ENCODE results near the gene SPATA33. TPM values are rescaled to one million over a fixed set of nuclear protein-coding genes. Genes with fewer than 3 reads are reported as not detected.

Gene SPATA33
- polyA plus RNA-seq, 1 experiment = 2.6 TPM

DNA sequence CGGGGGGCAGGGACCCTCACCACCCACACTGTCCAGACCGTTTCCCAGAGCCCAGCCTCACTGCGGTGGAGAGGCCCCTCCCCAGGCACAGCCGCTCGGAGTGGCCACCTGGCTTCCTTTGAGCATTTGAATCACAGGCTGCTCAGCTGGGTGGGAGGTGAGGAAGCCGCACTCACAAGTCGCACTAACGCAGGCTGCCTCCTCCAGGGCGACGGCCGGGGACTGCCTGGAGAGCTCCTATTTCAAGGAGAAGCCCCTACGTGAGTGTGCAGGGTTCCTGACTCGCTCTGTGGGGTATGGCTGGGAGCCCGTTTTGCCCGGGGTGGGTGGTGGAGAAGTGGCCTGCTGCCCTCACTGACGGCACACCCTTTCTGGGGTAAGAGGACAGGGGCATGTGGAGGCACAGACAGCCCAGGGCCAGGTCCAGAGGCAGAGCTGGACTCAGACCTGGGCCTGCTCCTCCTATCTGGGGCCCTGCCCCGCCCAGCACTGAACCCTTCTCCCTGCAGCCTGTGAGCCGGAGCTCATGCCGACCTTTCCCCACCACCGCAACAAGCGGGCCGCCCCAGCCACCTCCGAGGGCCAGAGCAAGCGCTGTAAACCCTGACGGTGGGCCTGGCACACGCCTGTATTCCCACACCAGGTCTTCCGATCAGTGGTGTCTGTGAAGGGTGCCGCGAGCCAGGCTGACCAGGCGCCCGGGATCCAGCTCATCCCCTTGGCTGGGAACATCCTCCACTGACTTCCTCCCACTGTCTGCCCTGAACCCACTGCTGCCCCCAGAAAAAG is 37.6 kb downstream of the SPATA33 start:
- peaks cover 46% of the 10 kb centered on the region for H3K36me3 ChIP-seq (ENCODE audit: control insufficient read depth, insufficient read depth, low read length)
- POLR2A ChIA-PET = no interaction called here
- no peak for DNase-seq (ENCODE audit: low read depth)
- CTCF ChIA-PET = no interaction called here
- TF ChIP-seq CTCF (IDR thresholded peaks at IDR 0.05; ENCODE audit: insufficient read depth, low read depth, low read length) = no peak
- no peaks in the 10 kb centered on the region for H3K27me3 ChIP-seq (ENCODE audit: control insufficient read depth, insufficient read depth, low read length)
- H3K4me3 ChIP-seq (ENCODE audit: low read depth, low read length) = no peak overlapping the region

DNA sequence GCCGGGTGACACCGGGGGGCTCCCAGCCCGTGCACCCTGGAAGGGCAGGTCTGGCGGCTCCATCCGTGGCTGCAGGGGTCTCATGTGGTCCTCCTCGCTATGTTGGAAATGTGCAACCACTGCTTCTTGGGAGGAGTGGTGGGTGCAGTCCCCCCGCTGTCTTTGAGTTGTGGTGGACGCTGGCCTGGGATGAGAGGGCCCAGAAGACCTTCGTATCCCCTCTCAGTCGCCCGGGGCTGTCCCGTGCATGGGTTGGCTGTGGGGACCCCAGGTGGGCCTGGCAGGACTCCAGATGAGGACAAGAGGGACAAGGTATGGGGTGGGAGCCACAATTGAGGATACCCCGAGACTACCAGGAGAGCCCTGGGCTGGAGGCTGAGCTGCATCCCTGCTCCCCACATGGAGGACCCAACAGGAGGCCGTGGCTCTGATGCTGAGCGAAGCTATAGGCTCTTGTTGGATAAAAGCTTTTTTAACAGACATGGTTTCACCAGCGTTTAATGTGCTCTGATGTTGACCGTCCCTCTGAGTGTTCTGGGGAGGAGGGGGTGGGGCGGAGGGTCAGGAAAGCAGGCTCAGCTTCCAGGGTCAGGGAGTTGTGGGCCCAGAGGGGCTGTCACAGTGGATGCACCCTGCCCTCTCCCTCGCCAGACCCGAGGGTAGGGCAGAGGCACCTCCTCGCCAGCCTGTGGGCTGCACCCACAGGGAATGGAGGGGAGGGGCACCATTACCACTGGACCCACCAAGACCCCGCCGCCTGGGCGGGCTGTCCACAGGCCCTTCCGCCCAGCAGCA is 38.4 kb downstream of the SPATA33 start:
- H3K4me3 ChIP-seq (ENCODE audit: low read depth, low read length) = no peak overlapping the region
- ChIA-PET POLR2A (no interaction called here), CTCF (interaction anchor here (5.9 kb wide), 1 partner anchor 166 kb away, joined by 74 read pairs; no protein-coding TSS in a partner anchor)
- H3K27me3 ChIP-seq (ENCODE audit: control insufficient read depth, insufficient read depth, low read length) = no peaks in the 10 kb centered on the region
- no peak for DNase-seq (ENCODE audit: low read depth)
- no peak for TF ChIP-seq CTCF (IDR thresholded peaks at IDR 0.05; ENCODE audit: insufficient read depth, low read depth, low read length)
- H3K36me3 ChIP-seq (ENCODE audit: control insufficient read depth, insufficient read depth, low read length) = peaks cover 43% of the 10 kb centered on the region

DNA sequence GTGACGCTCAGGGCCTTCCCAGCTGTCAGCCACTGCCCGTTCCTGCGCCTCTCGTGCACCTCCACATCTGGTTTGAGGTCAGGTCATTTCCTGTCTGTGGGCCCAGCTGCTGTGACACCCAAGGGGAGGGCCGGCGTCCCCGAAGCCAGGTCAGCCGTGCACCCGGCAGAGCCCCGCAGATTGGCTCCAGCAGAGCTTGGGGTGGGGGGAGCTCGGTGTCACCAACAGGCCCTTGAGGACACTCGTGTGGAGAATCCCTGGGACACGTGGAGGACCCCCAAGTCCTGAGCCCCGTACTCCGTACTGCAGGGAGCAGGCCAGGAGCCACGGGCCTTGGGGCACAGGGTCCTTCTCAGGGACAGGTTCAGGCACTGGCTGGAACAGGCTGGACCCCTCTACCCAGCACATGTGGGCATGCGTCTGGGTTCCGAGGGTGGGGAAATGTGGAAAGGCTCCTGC is 39.1 kb downstream of the SPATA33 start:
- no peak for TF ChIP-seq CTCF (IDR thresholded peaks at IDR 0.05; ENCODE audit: insufficient read depth, low read depth, low read length)
- H3K36me3 ChIP-seq (ENCODE audit: control insufficient read depth, insufficient read depth, low read length) = peaks cover 38% of the 10 kb centered on the region
- no peak overlapping the region for H3K4me3 ChIP-seq (ENCODE audit: low read depth, low read length)
- CTCF ChIA-PET = interaction anchor here (5.9 kb wide), 1 partner anchor 165 kb away, joined by 74 read pairs; no protein-coding TSS in a partner anchor
- H3K27me3 ChIP-seq (ENCODE audit: control insufficient read depth, insufficient read depth, low read length) = no peaks in the 10 kb centered on the region
- POLR2A ChIA-PET = no interaction called here
- DNase-seq (ENCODE audit: low read depth) = no peak

DNA sequence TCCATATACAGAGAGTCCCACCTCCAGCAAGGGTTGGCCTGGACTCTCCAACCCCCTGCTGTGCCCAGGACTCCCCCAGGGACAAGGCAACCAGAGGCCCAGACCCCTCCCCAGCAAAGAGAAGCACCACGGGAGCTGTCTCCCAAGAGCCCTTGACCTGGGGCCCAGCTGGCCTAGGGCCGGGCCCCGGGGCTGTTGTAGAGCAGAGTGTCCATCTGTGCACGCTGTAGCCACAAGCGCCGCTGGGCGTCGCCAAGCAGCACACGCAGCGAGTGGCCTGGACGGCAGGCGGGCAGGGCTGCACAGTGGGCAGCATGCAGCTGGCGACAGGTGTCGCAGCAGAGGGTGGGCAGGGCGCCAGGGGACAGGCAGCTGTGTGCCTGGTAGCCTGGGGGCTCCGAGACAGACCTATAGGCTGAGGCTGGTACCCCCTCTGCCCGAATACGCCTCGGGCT is 39.6 kb downstream of the SPATA33 start:
- no peaks in the 10 kb centered on the region for H3K27me3 ChIP-seq (ENCODE audit: control insufficient read depth, insufficient read depth, low read length)
- CTCF ChIA-PET = interaction anchor here (5.9 kb wide), 1 partner anchor 165 kb away, joined by 74 read pairs; no protein-coding TSS in a partner anchor
- DNase-seq (ENCODE audit: low read depth) = no peak
- H3K4me3 ChIP-seq (ENCODE audit: low read depth, low read length) = no peak overlapping the region
- peaks cover 33% of the 10 kb centered on the region for H3K36me3 ChIP-seq (ENCODE audit: control insufficient read depth, insufficient read depth, low read length)
- TF ChIP-seq CTCF (IDR thresholded peaks at IDR 0.05; ENCODE audit: insufficient read depth, low read depth, low read length) = no peak
- POLR2A ChIA-PET = no interaction called here
